ENCODE data around the gene NCKAP5. TPM values are rescaled to one million over a fixed set of nuclear protein-coding genes. Genes with fewer than 3 reads are reported as not detected.

Gene NCKAP5
- total RNA-seq, 1 experiment from 2014 or later: not detected

GRCh38 chr2:133456156-133456555 lies 112.1 kb downstream of the NCKAP5 start:
- no peaks in the 10 kb centered on the region; the same call in 1 of the 2 replicates for H4K20me1 ChIP-seq (ENCODE audit: insufficient read depth)
- POLR2A ChIA-PET (ENCODE audit: unreplicated experiment): no interaction called here
- TF ChIP-seq, protein P1, sequence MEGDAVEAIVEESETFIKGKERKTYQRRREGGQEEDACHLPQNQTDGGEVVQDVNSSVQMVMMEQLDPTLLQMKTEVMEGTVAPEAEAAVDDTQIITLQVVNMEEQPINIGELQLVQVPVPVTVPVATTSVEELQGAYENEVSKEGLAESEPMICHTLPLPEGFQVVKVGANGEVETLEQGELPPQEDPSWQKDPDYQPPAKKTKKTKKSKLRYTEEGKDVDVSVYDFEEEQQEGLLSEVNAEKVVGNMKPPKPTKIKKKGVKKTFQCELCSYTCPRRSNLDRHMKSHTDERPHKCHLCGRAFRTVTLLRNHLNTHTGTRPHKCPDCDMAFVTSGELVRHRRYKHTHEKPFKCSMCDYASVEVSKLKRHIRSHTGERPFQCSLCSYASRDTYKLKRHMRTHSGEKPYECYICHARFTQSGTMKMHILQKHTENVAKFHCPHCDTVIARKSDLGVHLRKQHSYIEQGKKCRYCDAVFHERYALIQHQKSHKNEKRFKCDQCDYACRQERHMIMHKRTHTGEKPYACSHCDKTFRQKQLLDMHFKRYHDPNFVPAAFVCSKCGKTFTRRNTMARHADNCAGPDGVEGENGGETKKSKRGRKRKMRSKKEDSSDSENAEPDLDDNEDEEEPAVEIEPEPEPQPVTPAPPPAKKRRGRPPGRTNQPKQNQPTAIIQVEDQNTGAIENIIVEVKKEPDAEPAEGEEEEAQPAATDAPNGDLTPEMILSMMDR (conservative IDR thresholded peaks at IDR 0.05): no peak
- no peak for TF ChIP-seq EZH2 (IDR thresholded peaks at IDR 0.05; ENCODE audit: low read depth)
- H3K27ac ChIP-seq: no peak overlapping the region
- no peak overlapping the region for H3K4me2 ChIP-seq
- H3K79me2 ChIP-seq (ENCODE audit: low read depth): no peaks in the 10 kb centered on the region
- no peak overlapping the region for H3K4me3 ChIP-seq
- no peaks in the 10 kb centered on the region for H3F3A ChIP-seq (ENCODE audit: insufficient read depth, low read depth)
- no peaks in the 10 kb centered on the region for H3K36me3 ChIP-seq (ENCODE audit: low read depth)
- no TSS peak for BruUV-seq (replicated peaks)
- intact Hi-C loops (cut with micrococcal nuclease; ENCODE audit: unreplicated experiment): no loop called here
- CTCF ChIA-PET: no interaction called here
- H3K9me2 ChIP-seq (ENCODE audit: insufficient read depth): no peaks in the 10 kb centered on the region
- no peak for DNase-seq
- no peaks in the 10 kb centered on the region for H3K4me1 ChIP-seq (replicated peaks; ENCODE audit: insufficient read depth)
- 0 out of 2 replicates have a peak, but pooled peaks cover 3% of the 10 kb centered on the region for H3K27me3 ChIP-seq (ENCODE audit: insufficient read depth, low read depth)
- no peaks in the 10 kb centered on the region for H3K9me3 ChIP-seq (ENCODE audit: insufficient read depth, low read depth)
- H2AFZ ChIP-seq: no peak overlapping the region

DNA sequence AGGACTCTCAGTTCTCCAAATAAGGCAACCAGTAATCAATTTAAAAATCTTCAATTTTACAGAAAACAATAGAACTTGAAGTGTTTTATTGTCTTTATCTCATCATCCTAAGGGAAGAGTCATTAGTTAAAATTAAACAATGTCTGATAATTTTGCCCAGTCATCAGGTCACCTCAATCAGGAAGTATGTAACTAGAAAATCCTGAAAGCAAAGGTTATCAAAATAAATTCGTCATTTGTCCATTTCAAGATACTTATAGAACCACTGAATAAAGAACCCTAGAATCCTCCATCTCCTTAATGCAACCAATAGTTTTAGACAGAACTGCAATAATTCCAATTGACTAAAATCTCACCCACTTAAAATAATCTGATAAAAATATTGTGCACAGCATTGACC lies 115.2 kb downstream of the NCKAP5 start:
- TF ChIP-seq, protein P1 (conservative IDR thresholded peaks at IDR 0.05): no peak
- no peak for TF ChIP-seq EZH2 (IDR thresholded peaks at IDR 0.05; ENCODE audit: low read depth)
- Histone ChIP-seq H2AFZ (no peak overlapping the region), H4K20me1 (ENCODE audit: insufficient read depth) (no peaks in the 10 kb centered on the region; the same call in 1 of the 2 replicates), H3K79me2 (ENCODE audit: low read depth) (no peaks in the 10 kb centered on the region), H3K4me1 (replicated peaks; ENCODE audit: insufficient read depth) (no peaks in the 10 kb centered on the region), H3K36me3 (ENCODE audit: low read depth) (no peaks in the 10 kb centered on the region), H3K4me2 (no peak overlapping the region), H3K9me3 (ENCODE audit: insufficient read depth, low read depth) (no peaks in the 10 kb centered on the region), H3K4me3 (no peak overlapping the region), H3K9me2 (ENCODE audit: insufficient read depth) (no peaks in the 10 kb centered on the region), H3K27me3 (ENCODE audit: insufficient read depth, low read depth) (no peaks in the 10 kb centered on the region; the same call in 1 of the 2 replicates), H3F3A (ENCODE audit: insufficient read depth, low read depth) (no peaks in the 10 kb centered on the region), H3K27ac (no peak overlapping the region)
- BruUV-seq (replicated peaks): no TSS peak
- DNase-seq: no peak
- ChIA-PET CTCF (no interaction called here), POLR2A (ENCODE audit: unreplicated experiment) (no interaction called here)
- intact Hi-C loops (cut with micrococcal nuclease; ENCODE audit: unreplicated experiment): no loop called here

DNA sequence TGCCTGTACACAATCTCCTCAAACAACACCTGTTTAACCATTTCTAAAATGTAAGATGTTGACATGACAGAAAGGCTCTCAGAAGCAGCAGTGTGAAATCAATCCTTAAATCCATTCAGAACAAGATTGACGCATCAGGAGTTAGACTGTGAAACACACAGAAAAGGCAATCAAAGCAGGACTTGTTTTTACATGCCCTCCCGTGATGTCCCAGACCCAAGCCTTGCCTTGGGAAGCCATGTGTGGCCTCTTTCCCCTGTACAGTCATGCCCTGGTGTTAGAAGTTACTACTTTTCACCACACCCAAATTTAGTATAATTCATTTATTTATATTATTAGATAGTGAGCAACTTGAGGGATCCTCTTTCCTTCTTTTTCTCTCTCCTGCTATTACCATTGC lies 115.7 kb downstream of the NCKAP5 start:
- no TSS peak for BruUV-seq (replicated peaks)
- no peak for TF ChIP-seq EZH2 (IDR thresholded peaks at IDR 0.05; ENCODE audit: low read depth)
- TF ChIP-seq, protein P1 (conservative IDR thresholded peaks at IDR 0.05): no peak
- DNase-seq: no peak
- Histone ChIP-seq H3K27me3 (ENCODE audit: insufficient read depth, low read depth) (no peaks in the 10 kb centered on the region; the same call in 1 of the 2 replicates), H3K36me3 (ENCODE audit: low read depth) (no peaks in the 10 kb centered on the region), H3K9me2 (ENCODE audit: insufficient read depth) (no peaks in the 10 kb centered on the region), H3F3A (ENCODE audit: insufficient read depth, low read depth) (no peaks in the 10 kb centered on the region), H3K9me3 (ENCODE audit: insufficient read depth, low read depth) (no peaks in the 10 kb centered on the region), H3K4me2 (no peak overlapping the region), H3K4me3 (no peak overlapping the region), H3K4me1 (replicated peaks; ENCODE audit: insufficient read depth) (no peaks in the 10 kb centered on the region), H3K27ac (no peak overlapping the region), H2AFZ (no peak overlapping the region), H4K20me1 (ENCODE audit: insufficient read depth) (no peaks in the 10 kb centered on the region; the same call in 1 of the 2 replicates), H3K79me2 (ENCODE audit: low read depth) (no peaks in the 10 kb centered on the region)
- ChIA-PET POLR2A (ENCODE audit: unreplicated experiment) (no interaction called here), CTCF (no interaction called here)
- intact Hi-C loops (cut with micrococcal nuclease; ENCODE audit: unreplicated experiment): no loop called here
